HepG2 (cell line): ENCODE results near the gene RICTOR. TPM values are rescaled to one million over a fixed set of nuclear protein-coding genes. Genes with fewer than 3 reads are reported as not detected.
A peak's percentile ranks its signal among the peaks of the same experiment; 100 is the strongest.

Experiments used
- ATAC-seq: fragments of 200-7000 bp; cut with Tn5 transposase; 3 replicates; pipeline ENCODE4 v1.9.1; 2020; ENCODE audit warnings: mild to moderate bottlenecking, moderate library complexity
- BruUV-seq: library from RNA; stranded (reverse); fragments of 400-500 nt; replicated peaks from 2 replicates; lab custom pipeline; 2021; lab: Mats Ljungman, UMichigan
- CTCF ChIA-PET: fragments of 300-600 bp; formaldehyde crosslinking; extraction: SDS; loops from one replicate; lab custom pipeline; 2021; ENCODE audit warnings: low total read pairs, inconsistent platforms, low intra/inter-chr PET ratio; lab: Yijun Ruan, JAX
- POLR2A ChIA-PET: fragments of 350-600 bp; sonication (Branson Sonifier 250); formaldehyde crosslinking; loops from one replicate; lab custom pipeline; 2020; ENCODE audit warnings: antibody characterized with exemption, inconsistent platforms; lab: Yijun Ruan, JAX
- DNase-seq: peaks from one replicate; pipeline ENCODE4 v3.0.0-alpha.2; 2015; ENCODE audit warnings: low spot score
- FAIRE-seq: peaks from 3 replicates; lab custom pipeline; 2011; peaks lifted over from hg19 to GRCh38; lab: Jason Lieb, UNC
- H2AFZ ChIP-seq: one replicate; pipeline ENCODE4 v1.6.1; 2011; ENCODE audit warnings: low read length, inconsistent platforms
- H3K27ac ChIP-seq: fragments of 300-600 bp; 3 replicates; pipeline ENCODE4 v1.8.0; 2011; ENCODE audit warnings: mixed run types, mild to moderate bottlenecking, mixed read lengths, low read length, inconsistent platforms; ENCODE audit not compliant: insufficient read depth; ENCODE audit errors: extremely low read length
- H3K27me3 ChIP-seq, 2 experiments: fragments of 200-600 bp in 1 of 2; 2 replicates in 1 of 2; 3 replicates in 1 of 2; pipeline versions ENCODE4 v1.6.0 to v1.8.0; 2011; ENCODE audit warnings: low read length in 2 of 2, mild to moderate bottlenecking in 2 of 2, moderate library complexity in 2 of 2, inconsistent platforms in 1 of 2; ENCODE audit not compliant: insufficient read depth in 2 of 2, control insufficient read depth in 1 of 2
- H3K36me3 ChIP-seq, 2 experiments: fragments of 200-600 bp in 1 of 2; replicated peaks in 1 of 2; 2 replicates in 1 of 2; 3 replicates in 1 of 2; pipeline versions ENCODE4 v1.5.1 to v1.8.0; 2011; ENCODE audit warnings: low read length in 2 of 2, inconsistent platforms in 1 of 2; ENCODE audit not compliant: insufficient read depth in 2 of 2, control insufficient read depth in 1 of 2
- H3K4me1 ChIP-seq: 2 replicates; pipeline ENCODE4 v1.5.1; 2012; ENCODE audit warnings: low read length, inconsistent platforms; ENCODE audit not compliant: insufficient read depth
- H3K4me2 ChIP-seq: 2 replicates; pipeline ENCODE4 v1.6.0; 2011; ENCODE audit warnings: low read depth, low read length, inconsistent platforms
- H3K4me3 ChIP-seq, 3 experiments: fragments of 200-600 bp in 1 of 3; sonication (generic), shearing (Covaris generic) in 1 of 3; replicated peaks in 1 of 3; 2 replicates each; pipeline ENCODE4 v1.5.1; 2011 to 2016; ENCODE audit warnings: low read length in 3 of 3, inconsistent platforms in 2 of 3, low read depth in 2 of 3, mild to moderate bottlenecking in 2 of 3, control low read depth in 1 of 3, mixed read lengths in 1 of 3; ENCODE audit not compliant: insufficient read depth in 1 of 3
- H3K79me2 ChIP-seq: one replicate; pipeline ENCODE4 v1.6.1; 2011; ENCODE audit warnings: low read length, inconsistent platforms; ENCODE audit not compliant: insufficient read depth
- H3K9ac ChIP-seq: 2 replicates; pipeline ENCODE4 v1.6.0; 2011; ENCODE audit warnings: mild to moderate bottlenecking, low read depth, low read length, inconsistent platforms; ENCODE audit not compliant: insufficient read depth
- H3K9me3 ChIP-seq: 2 replicates; pipeline ENCODE4 v1.5.1; 2012; ENCODE audit warnings: mild to moderate bottlenecking, low read length
- H4K20me1 ChIP-seq: 2 replicates; pipeline ENCODE4 v1.6.0; 2011; ENCODE audit warnings: inconsistent platforms, mild to moderate bottlenecking, low read length, moderate library complexity; ENCODE audit not compliant: insufficient read depth
- CERS6 ChIP-seq: sonication (generic); formaldehyde crosslinking; IDR thresholded peaks from 2 replicates; pipeline ENCODE4 v1.5.0; 2020; ENCODE audit warnings: missing genetic modification reagents
- RBM22 ChIP-seq: fragments of 200-400 bp; formaldehyde crosslinking; optimal IDR thresholded peaks from 2 replicates; pipeline ENCODE3; 2017; ENCODE audit warnings: mild to moderate bottlenecking, low read length, moderate library complexity
- SOX5 ChIP-seq: IDR thresholded peaks from 2 replicates; pipeline ENCODE4 v1.6.1; 2016; ENCODE audit warnings: borderline replicate concordance
- ZFP1 ChIP-seq: IDR thresholded peaks from 2 replicates; pipeline ENCODE4 v1.6.1; 2016
- ZNF687 ChIP-seq: sonication (generic); formaldehyde crosslinking; IDR thresholded peaks from 2 replicates; pipeline ENCODE4 v1.5.1; 2020; ENCODE audit warnings: mild to moderate bottlenecking, missing genetic modification reagents, moderate library complexity
- WGBS: methylation state at CpG from one replicate; pipeline ENCODE4 v1.1.6; 2017; ENCODE audit warnings: low lambda C conversion rate; 5-methylcytosine and 5-hydroxymethylcytosine counted together
- in situ Hi-C: cut with HindIII; loops from 2 replicates; pipeline ENCODE4 v1.10.0; 2017; ENCODE audit warnings: low pct_unique_long_range_greater_than_20kb; ENCODE audit not compliant: extremely low pct_ligation_motif_present
- intact Hi-C: fragments of 100-400 bp; cut with micrococcal nuclease; formaldehyde crosslinking; loops from one replicate; pipeline ENCODE4 v1.10.0; 2022; ENCODE audit not compliant: unreplicated experiment
- polyA plus RNA-seq, 8 experiments: library from polyadenylated mRNA; depleted of rRNA in 3 of 8; stranded (reverse) in 7 of 8; unstranded in 1 of 8; fragments of >200 nt; fragmentation: Illumina TruSeq in 4 of 8; extraction: Trizol in 4 of 8; gene quantifications; 2 replicates each; pipeline versions ENCODE4 v1.2.1 to v1.2.3, GENCODE V29; 2011 to 2016; ENCODE audit warnings: low read depth in 4 of 8, missing spikeins in 1 of 8, mixed read lengths in 1 of 8; ENCODE audit not compliant: insufficient read depth in 1 of 8
- total RNA-seq, 5 experiments: library from RNA; depleted of rRNA; stranded (reverse); fragments of >200 nt; fragmentation: Illumina TruSeq; extraction: Trizol; gene quantifications; 2 replicates each; pipeline ENCODE4 v1.2.3, GENCODE V29; 2016; ENCODE audit warnings: low read depth in 1 of 5

RICTOR gene
- total and polyA plus RNA-seq, 2 of the 13 experiments (the other 11 are each of a cell fraction or from before 2014, with no cell fraction given): 10.7 to 15.4 TPM

GRCh38 chr5:38892363-38892762 is 181.8 kb downstream of the RICTOR start:
- Histone ChIP-seq H3K9ac (no peak overlapping the region), H3K79me2 (no peaks in the 10 kb centered on the region), H4K20me1 (no peaks in the 10 kb centered on the region; the same call in 1 of the 2 replicates), H3K4me2 (no peak overlapping the region), H2AFZ (no peak overlapping the region), H3K27me3 (no peaks in the 10 kb centered on the region), H3K36me3 (peaks cover 4 to 7% of the 10 kb centered on the region in 2 experiments; a peak in 1 of 5 replicates), H3K9me3 (peaks cover 7% of the 10 kb centered on the region), H3K4me1 (no peaks in the 10 kb centered on the region), H3K4me3 (no peak overlapping the region), H3K27ac (no peak overlapping the region)
- in situ Hi-C loops (no loop called here), intact Hi-C loops (no loop called here)
- FAIRE-seq: no peak
- TF ChIP-seq RBM22 (peak; percentile 58), ZFP1 (CRISPR knock-in tag) (no peak), SOX5 (CRISPR knock-in tag) (no peak)
- CTCF ChIA-PET: no interaction called here
- 0 out of 3 replicates have a peak, but pooled peaks have one; percentile 29 for ATAC-seq
- no peak for DNase-seq
- BruUV-seq: no TSS peak
- WGBS: 94% methylated on average over 3 of the region's 3 CpGs
- POLR2A ChIA-PET: no interaction called here

- in situ Hi-C loops: no loop called here
- Histone ChIP-seq H3K9me3 (peaks cover 7% of the 10 kb centered on the region), H3K4me2 (no peak overlapping the region)
- FAIRE-seq: no peak
- 100% methylated on average over 4 of the region's 6 CpGs for WGBS
- TF ChIP-seq ZNF687 (CRISPR knock-in tag): peak; percentile 16; the same call in 1 of the 2 replicates
- no peak for TF ChIP-seq CERS6 (CRISPR knock-in tag)
- TF ChIP-seq, all 625 proteins: peak for 1
- no peaks in the 10 kb centered on the region for H3K79me2 ChIP-seq
- intact Hi-C loops: no loop called here
- H3K4me1 ChIP-seq: no peaks in the 10 kb centered on the region
- peak; percentile 61; the same call in 2 of the 3 replicates for ATAC-seq
- DNase-seq: no peak
- H3K9ac ChIP-seq: no peak overlapping the region
- POLR2A ChIA-PET: no interaction called here
- H3K4me3 ChIP-seq: no peak overlapping the region
- no peaks in the 10 kb centered on the region for H3K27me3 ChIP-seq
- peaks cover 4 to 7% of the 10 kb centered on the region in 2 experiments; a peak in 1 of 5 replicates for H3K36me3 ChIP-seq
- no peak overlapping the region for H3K27ac ChIP-seq
- no peaks in the 10 kb centered on the region; the same call in 1 of the 2 replicates for H4K20me1 ChIP-seq
- CTCF ChIA-PET: no interaction called here
- H2AFZ ChIP-seq: no peak overlapping the region
- BruUV-seq: no TSS peak
Observed at GRCh38 chr5:38891563-38891962, 182.6 kb downstream of the RICTOR start.
